GM12891 (cell line): Measurements from ENCODE around the gene RPL28.

ENCODE experiments used
- DNase-seq: peaks from one replicate; pipeline ENCODE4 v3.0.0; 2011; ENCODE audit warnings: low spot score; ENCODE audit not compliant: insufficient read length
- FAIRE-seq: peaks from 2 replicates; lab custom pipeline; 2011; peaks lifted over from hg19 to GRCh38; lab: Jason Lieb, UNC
- PAX5 ChIP-seq: IDR thresholded peaks from 2 replicates; pipeline ENCODE4 v1.6.1; 2011; ENCODE audit warnings: low read length, moderate library complexity, mild to moderate bottlenecking; ENCODE audit not compliant: insufficient read depth, severe bottlenecking
- POLR2A ChIP-seq: IDR thresholded peaks from 2 replicates; pipeline ENCODE4 v1.6.1; 2011; ENCODE audit warnings: low read depth, low read length, control low read depth
- POLR2AphosphoS5 ChIP-seq: IDR thresholded peaks from 2 replicates; pipeline ENCODE4 v1.6.1; 2011; ENCODE audit warnings: low read depth, low read length, control low read depth
- POU2F2 ChIP-seq: IDR thresholded peaks from 2 replicates; pipeline ENCODE4 v1.6.1; 2011; ENCODE audit warnings: low read depth, mild to moderate bottlenecking, control low read depth, low read length, moderate library complexity
- SPI1 ChIP-seq: IDR thresholded peaks from 2 replicates; pipeline ENCODE4 v1.6.1; 2011; ENCODE audit warnings: low read depth, low read length, control low read depth
- TAF1 ChIP-seq: IDR thresholded peaks from 2 replicates; pipeline ENCODE4 v1.6.1; 2011; ENCODE audit warnings: low read depth, low read length, control low read depth

RPL28 gene

GRCh38 chr19:55362990-55363716 lies 22.6 kb upstream of the RPL28 start, which contains the start of gene GARIN5B:
TSS of gene GARIN5B (minus strand) at chr19:55363260. CDS start at chr19:55363066, 194 bp downstream.
- DNase-seq = no peak
- TF ChIP-seq POLR2A (no peak), POLR2AphosphoS5 (no peak), POU2F2 (no peak), SPI1 (no peak), PAX5 (no peak), TAF1 (no peak)
- FAIRE-seq = no peak

DNA sequence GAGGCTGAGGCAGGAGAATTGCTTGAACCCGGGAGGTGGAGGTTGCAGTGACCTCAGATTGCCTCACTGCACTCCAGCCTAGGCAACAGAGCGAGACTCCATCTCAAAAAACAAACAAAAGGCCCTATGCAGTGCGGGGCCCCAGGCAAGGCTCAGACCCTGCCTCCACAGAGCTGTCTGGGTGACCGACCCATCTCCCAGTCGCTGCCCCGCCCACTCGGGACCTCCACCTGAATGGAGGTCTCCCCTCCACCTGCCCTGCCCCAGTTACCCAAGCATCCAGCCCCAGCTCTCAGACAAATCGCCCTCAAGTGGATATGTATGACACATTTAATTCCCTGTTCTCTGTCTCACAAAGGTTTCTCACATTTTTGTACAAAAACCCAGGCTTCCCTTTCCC lies 20.5 kb upstream of the RPL28 start:
- FAIRE-seq (no peak), DNase-seq (no peak)
- TF ChIP-seq POU2F2 (no peak), POLR2A (no peak), TAF1 (no peak), SPI1 (no peak), POLR2AphosphoS5 (no peak), PAX5 (no peak)

DNA sequence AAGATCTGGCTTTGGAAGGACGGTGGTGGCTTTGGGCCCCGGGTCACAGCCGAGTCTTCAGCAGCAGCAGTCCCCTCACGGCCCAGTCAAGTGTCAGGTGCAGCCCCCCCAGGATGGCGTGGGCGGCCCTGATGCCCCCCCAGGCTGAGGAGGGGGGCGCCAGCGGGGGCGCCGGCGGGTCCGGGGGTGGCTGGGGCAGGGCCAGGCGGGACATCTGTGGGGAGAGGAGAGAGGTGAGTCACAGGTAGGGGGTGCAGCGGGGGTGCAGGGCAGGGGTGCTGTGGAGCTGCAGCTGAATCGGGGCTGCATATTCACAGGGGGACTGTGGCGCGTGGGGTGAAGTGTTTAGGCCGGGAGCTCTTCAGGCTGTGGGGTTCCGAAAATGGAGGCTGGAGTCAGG lies 19.8 kb upstream of the RPL28 start:
- DNase-seq (no peak), FAIRE-seq (no peak)
- TF ChIP-seq POU2F2 (no peak), SPI1 (no peak), PAX5 (no peak), TAF1 (no peak), POLR2A (no peak), POLR2AphosphoS5 (no peak)

GRCh38 chr19:55366790-55367189 lies 18.9 kb upstream of the RPL28 start:
- TF ChIP-seq POLR2A = no peak
- no peak for TF ChIP-seq POU2F2
- TF ChIP-seq PAX5 = no peak
- TF ChIP-seq TAF1 = no peak
- TF ChIP-seq POLR2AphosphoS5 = no peak
- no peak for TF ChIP-seq SPI1
- no peak for FAIRE-seq
- DNase-seq = no peak

DNA sequence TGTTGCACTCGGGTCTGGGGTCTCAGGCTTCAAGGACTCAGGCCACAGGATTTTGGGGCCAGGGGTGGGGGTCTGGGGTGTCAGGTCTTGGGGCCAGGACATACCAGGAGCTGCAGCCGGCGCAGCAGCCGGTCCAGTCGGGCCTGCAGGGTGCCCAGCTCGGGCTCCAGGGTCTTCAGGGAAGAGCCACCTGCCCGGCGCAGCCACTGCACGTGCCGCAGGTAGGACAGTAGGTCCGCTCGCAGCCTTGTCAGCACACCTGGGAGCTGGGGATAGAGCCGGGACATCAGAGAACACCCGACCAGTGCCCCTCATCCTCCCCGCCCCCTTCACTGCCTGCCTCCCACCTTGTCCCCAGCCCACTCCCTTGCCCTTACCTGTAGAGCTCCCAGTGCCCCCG lies 17.6 kb upstream of the RPL28 start:
- DNase-seq (no peak), FAIRE-seq (no peak)
- TF ChIP-seq SPI1 = no peak
- TF ChIP-seq TAF1 = no peak
- TF ChIP-seq PAX5 = no peak
- TF ChIP-seq POLR2A = no peak
- no peak for TF ChIP-seq POLR2AphosphoS5
- TF ChIP-seq POU2F2 = no peak

GRCh38 chr19:55368701-55369563 lies 16.8 kb upstream of the RPL28 start:
- FAIRE-seq = no peak
- no peak for DNase-seq
- TF ChIP-seq POLR2AphosphoS5 = no peak
- TF ChIP-seq POU2F2 = no peak
- no peak for TF ChIP-seq TAF1
- TF ChIP-seq POLR2A = no peak
- TF ChIP-seq PAX5 = no peak
- no peak for TF ChIP-seq SPI1

DNA sequence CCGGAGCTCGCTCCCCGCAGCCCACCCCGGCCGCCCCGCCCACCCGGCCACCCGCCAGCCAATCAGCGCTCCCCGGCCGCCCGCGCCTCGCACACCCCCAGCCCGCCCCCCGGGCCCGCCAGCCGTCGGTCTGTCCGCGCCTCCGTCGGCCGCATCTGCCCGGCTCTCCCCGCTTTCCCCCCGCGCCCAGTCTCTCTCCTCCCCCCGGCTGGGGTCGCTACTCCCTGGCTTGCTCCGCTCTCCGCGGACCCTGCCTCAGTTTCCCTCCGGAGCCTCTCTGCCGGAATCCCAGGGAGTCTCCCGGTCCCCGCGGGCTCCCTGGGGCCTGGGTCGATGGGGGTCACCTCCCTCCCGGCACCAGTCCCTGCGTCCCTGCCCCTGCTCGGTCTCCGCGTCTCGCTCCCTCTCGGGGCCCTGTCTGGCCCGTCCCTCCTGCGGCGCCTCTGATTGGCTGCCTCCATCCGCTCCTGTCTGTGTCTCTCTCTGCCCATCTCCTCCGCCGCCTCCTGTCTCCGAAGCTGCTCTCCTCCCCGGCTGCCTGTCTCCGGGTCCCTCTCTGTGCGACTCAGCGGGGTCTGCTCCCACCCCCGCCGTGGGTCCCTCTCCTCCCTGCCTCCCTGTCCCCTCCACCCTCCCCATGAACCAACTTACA lies 16.0 kb upstream of the RPL28 start:
- DNase-seq (no peak), FAIRE-seq (no peak)
- TF ChIP-seq POLR2A (no peak), TAF1 (no peak), POLR2AphosphoS5 (no peak), POU2F2 (no peak), PAX5 (no peak), SPI1 (no peak)

DNA sequence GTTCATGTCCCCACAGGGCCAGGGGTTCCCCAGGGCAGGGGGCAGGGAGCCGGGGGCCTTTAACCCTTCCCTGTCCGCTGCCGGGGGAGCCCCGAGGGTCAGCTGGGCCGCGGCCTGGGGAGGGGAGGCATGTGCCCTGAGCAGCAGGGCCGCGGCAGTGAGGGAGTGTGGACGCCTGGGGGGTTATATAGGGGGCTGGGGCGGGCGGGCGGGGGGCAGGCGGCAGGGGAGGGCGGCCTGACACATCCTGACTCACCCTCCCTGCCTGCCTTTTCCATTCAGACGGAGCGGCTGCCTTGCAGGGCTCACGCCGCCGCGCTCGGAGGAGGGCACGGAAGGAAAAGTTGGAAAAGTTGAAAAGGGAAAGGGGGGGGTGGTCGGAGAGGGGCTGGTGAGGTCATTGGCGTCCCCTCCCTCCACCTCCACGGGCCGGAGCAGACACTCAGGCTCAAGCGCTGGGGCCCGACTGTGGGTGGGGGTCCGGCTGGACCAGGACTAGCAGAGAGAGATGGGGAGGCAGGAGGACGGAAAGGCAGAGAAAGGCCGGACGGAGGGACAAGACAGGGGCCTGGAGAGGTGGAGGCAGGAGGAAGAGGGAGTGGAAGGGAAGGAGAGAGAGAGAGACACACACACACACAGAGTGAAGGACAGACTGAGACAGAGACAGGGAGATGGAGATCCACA lies 15.3 kb upstream of the RPL28 start, which contains the start of gene IL11:
Gene IL11 (minus strand): TSS at position 159 of the 684 bp plus-strand sequence. CDS start 153 bp downstream, at position 6.
- no peak for TF ChIP-seq SPI1
- TF ChIP-seq TAF1 = no peak
- TF ChIP-seq POLR2AphosphoS5 = no peak
- no peak for TF ChIP-seq POU2F2
- TF ChIP-seq POLR2A = no peak
- no peak for TF ChIP-seq PAX5
- no peak for FAIRE-seq
- DNase-seq = no peak

GRCh38 chr19:55372316-55373081 lies 13.2 kb upstream of the RPL28 start:
- TF ChIP-seq TAF1 = no peak
- no peak for TF ChIP-seq POU2F2
- TF ChIP-seq POLR2AphosphoS5 = no peak
- TF ChIP-seq POLR2A = no peak
- no peak for TF ChIP-seq PAX5
- no peak for TF ChIP-seq SPI1
- no peak for DNase-seq
- no peak for FAIRE-seq
